DND-41 (cell line): ENCODE results near the gene FBXO47.
A peak's percentile ranks its signal among the peaks of the same experiment; 100 is the strongest.

Experiments used
- ATAC-seq: fragments of 200-7000 bp; cut with Tn5 transposase; 3 replicates; pipeline ENCODE4 v1.9.1; 2021; ENCODE audit warnings: low read depth; ENCODE audit not compliant: insufficient read depth
- DNase-seq: peaks from one replicate; pipeline ENCODE4 v3.0.0-alpha.2; 2020
- H2AFZ ChIP-seq: 2 replicates; pipeline ENCODE4 v1.6.0; 2012; ENCODE audit warnings: low read depth, low read length
- H3K27ac ChIP-seq: 2 replicates; pipeline ENCODE4 v1.5.1; 2012; ENCODE audit warnings: low read length, inconsistent platforms
- H3K27me3 ChIP-seq: fragments of 200-600 bp; sonication (generic); 2 replicates; pipeline ENCODE4 v1.6.0; 2012; ENCODE audit warnings: low read length, mild to moderate bottlenecking, inconsistent platforms; ENCODE audit not compliant: insufficient read depth, poor library complexity
- H3K36me3 ChIP-seq: 2 replicates; pipeline ENCODE4 v1.5.1; 2012; ENCODE audit warnings: low read length, inconsistent platforms; ENCODE audit not compliant: insufficient read depth
- H3K4me1 ChIP-seq: 2 replicates; pipeline ENCODE4 v1.5.1; 2012; ENCODE audit warnings: mild to moderate bottlenecking, low read length; ENCODE audit not compliant: insufficient read depth
- H3K4me2 ChIP-seq: 2 replicates; pipeline ENCODE4 v1.6.0; 2012; ENCODE audit warnings: mild to moderate bottlenecking, moderate library complexity, low read length, inconsistent platforms; ENCODE audit not compliant: insufficient read depth
- H3K4me3 ChIP-seq, 2 experiments: fragments of 200-600 bp in 1 of 2; shearing (Covaris generic) in 1 of 2; 2 replicates each; pipeline ENCODE4 v1.5.1; 2012 to 2016; ENCODE audit warnings: inconsistent platforms in 2 of 2, low read length in 2 of 2, mild to moderate bottlenecking in 2 of 2, low read depth in 1 of 2, moderate library complexity in 1 of 2
- H3K79me2 ChIP-seq: 2 replicates; pipeline ENCODE4 v1.6.0; 2012; ENCODE audit warnings: low read length, inconsistent platforms; ENCODE audit not compliant: insufficient read depth
- H3K9ac ChIP-seq: 2 replicates; pipeline ENCODE4 v1.6.0; 2012; ENCODE audit warnings: low read depth, mild to moderate bottlenecking, inconsistent platforms, low read length, moderate library complexity
- H3K9me3 ChIP-seq: 2 replicates; pipeline ENCODE4 v1.5.1; 2012; ENCODE audit warnings: low read length, moderate library complexity, mild to moderate bottlenecking, inconsistent platforms; ENCODE audit not compliant: insufficient read depth, severe bottlenecking
- H4K20me1 ChIP-seq: 2 replicates; pipeline ENCODE4 v1.6.0; 2012; ENCODE audit warnings: low read length; ENCODE audit not compliant: insufficient read depth
- EZH2 ChIP-seq: IDR thresholded peaks from 3 replicates; pipeline ENCODE4 v1.6.1; 2012; ENCODE audit warnings: borderline replicate concordance, low read depth, mild to moderate bottlenecking, moderate library complexity, low read length, inconsistent platforms; ENCODE audit not compliant: severe bottlenecking
- TF ChIP-seq, protein P1 (sequence below): IDR thresholded peaks from 2 replicates; pipeline ENCODE4 v1.5.1; 2012; ENCODE audit warnings: borderline replicate concordance, low read length, moderate library complexity, mild to moderate bottlenecking; ENCODE audit not compliant: poor library complexity, severe bottlenecking; ENCODE audit errors: extremely low read depth

FBXO47 gene

DNA sequence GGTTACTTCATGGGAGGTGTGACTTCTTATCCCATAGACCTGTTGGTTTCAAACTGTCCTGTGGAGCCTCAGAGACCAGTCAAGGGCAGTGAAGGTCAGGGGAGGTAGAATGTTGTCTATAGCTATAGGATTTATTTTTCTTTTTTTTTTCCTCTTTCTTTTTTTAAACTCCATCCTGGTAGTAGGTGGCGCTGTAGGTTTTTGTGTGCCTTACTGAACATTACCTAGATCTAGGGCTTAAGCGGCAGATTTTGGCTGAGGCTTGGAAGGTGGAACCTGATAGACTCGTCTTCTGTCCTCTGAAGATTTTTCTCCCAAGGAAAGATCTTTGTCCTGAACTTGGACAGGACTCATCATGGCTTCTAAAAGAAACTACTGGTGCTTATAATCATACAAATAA lies 49.9 kb downstream of the FBXO47 start:
- DNase-seq, result peak; percentile 3
- Histone ChIP-seq H3K27me3 (no peaks in the 10 kb centered on the region), H3K4me1 (no peaks in the 10 kb centered on the region), H3K79me2 (peaks cover 3% of the 10 kb centered on the region; the same call in 1 of the 2 replicates), H3K4me2 (no peak overlapping the region), H3K27ac (no peak overlapping the region), H4K20me1 (peaks cover 14% of the 10 kb centered on the region), H3K36me3 (peaks cover 81% of the 10 kb centered on the region), H3K9ac (no peak overlapping the region), H3K9me3 (no peaks in the 10 kb centered on the region), H2AFZ (no peak overlapping the region), H3K4me3 (no peak overlapping the region)
- no peak for TF ChIP-seq EZH2
- TF ChIP-seq, protein P1, sequence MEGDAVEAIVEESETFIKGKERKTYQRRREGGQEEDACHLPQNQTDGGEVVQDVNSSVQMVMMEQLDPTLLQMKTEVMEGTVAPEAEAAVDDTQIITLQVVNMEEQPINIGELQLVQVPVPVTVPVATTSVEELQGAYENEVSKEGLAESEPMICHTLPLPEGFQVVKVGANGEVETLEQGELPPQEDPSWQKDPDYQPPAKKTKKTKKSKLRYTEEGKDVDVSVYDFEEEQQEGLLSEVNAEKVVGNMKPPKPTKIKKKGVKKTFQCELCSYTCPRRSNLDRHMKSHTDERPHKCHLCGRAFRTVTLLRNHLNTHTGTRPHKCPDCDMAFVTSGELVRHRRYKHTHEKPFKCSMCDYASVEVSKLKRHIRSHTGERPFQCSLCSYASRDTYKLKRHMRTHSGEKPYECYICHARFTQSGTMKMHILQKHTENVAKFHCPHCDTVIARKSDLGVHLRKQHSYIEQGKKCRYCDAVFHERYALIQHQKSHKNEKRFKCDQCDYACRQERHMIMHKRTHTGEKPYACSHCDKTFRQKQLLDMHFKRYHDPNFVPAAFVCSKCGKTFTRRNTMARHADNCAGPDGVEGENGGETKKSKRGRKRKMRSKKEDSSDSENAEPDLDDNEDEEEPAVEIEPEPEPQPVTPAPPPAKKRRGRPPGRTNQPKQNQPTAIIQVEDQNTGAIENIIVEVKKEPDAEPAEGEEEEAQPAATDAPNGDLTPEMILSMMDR, result no peak
- ATAC-seq, result no peak

DNA sequence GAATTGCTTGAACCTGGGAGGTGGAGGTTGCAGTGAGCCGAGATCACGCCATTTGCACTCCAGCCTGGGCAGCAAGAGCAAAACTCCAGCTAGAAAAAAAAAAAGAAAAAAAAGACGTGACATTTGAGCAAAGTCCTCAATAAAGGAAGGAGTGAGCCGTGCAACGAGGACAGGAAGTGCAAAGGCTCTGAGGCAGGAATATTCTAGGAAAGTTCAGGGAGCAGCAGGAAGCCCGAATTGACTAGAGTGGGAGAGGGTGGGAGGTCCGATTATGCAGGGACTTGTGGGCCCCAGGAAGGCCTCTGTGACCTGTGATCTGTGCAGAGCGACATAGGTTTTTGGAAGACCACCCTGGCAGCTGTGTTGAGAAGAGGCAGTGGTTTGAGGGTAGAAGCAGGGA lies 50.4 kb downstream of the FBXO47 start:
- no peak for TF ChIP-seq EZH2
- TF ChIP-seq, protein P1, result no peak
- Histone ChIP-seq H3K9ac (no peak overlapping the region), H3K4me3 (no peak overlapping the region), H3K27me3 (no peaks in the 10 kb centered on the region), H3K4me1 (no peaks in the 10 kb centered on the region), H4K20me1 (peaks cover 18% of the 10 kb centered on the region), H2AFZ (no peak overlapping the region), H3K9me3 (no peaks in the 10 kb centered on the region), H3K36me3 (peaks cover 86% of the 10 kb centered on the region), H3K27ac (no peak overlapping the region), H3K79me2 (peaks cover 5% of the 10 kb centered on the region; the same call in 1 of the 2 replicates), H3K4me2 (no peak overlapping the region)
- ATAC-seq (no peak), DNase-seq (no peak)

DNA sequence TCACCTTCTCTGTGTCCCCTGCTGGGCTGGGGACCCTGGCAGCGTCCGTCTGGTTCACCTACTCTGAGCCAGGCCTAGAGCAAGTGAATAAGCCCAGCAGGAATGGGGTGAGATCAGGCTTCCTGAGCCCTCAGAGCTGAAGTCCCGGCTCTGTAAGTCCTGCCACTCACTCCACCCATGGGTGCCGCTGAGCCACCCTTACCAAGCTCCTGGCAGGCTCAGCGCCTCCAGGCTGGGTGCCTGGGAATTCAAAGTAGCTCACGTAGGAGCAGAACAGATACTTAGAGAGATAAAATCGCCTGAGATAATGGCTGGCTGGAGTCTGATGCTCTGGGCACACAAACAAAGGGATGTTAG lies 51.6 kb downstream of the FBXO47 start:
- H3K36me3 ChIP-seq, result peaks cover 96% of the 10 kb centered on the region
- ATAC-seq, result no peak

More for the DNA sequence above, 51.6 kb downstream of the FBXO47 start:
- no peak for TF ChIP-seq EZH2
- TF ChIP-seq, protein P1, result no peak
- H3K4me1 ChIP-seq, result no peaks in the 10 kb centered on the region
- no peak for DNase-seq
- no peak overlapping the region for H2AFZ ChIP-seq
- H3K9me3 ChIP-seq, result no peaks in the 10 kb centered on the region
- peaks cover 5% of the 10 kb centered on the region for H3K79me2 ChIP-seq
- H4K20me1 ChIP-seq, result peaks cover 18% of the 10 kb centered on the region
- H3K4me3 ChIP-seq, result no peak overlapping the region
- no peak overlapping the region for H3K4me2 ChIP-seq
- no peak overlapping the region for H3K9ac ChIP-seq
- 0 out of 2 replicates have a peak overlapping the region, but pooled peaks have one; percentile 32 for H3K27ac ChIP-seq
- H3K27me3 ChIP-seq, result no peaks in the 10 kb centered on the region
